ENCODE measurements around the gene MTMR11. TPM values are rescaled to one million over a fixed set of nuclear protein-coding genes. Genes with fewer than 3 reads are reported as not detected.

The MTMR11 gene
- polyA plus RNA-seq, 1 donor from 2014 or later, result 1.6 TPM

GRCh38 chr1:149927563-149928400 is 8.9 kb downstream of the MTMR11 start, which contains the start of gene SF3B4:
TSS of gene SF3B4 (minus strand) at chr1:149927803. CDS start at chr1:149927759, 44 bp downstream.
- H3K9me2 ChIP-seq (ENCODE audit: insufficient read depth, low read length), result no peaks in the 10 kb centered on the region
- H3K36me3 ChIP-seq (ENCODE audit: insufficient read depth, low read length), result peaks cover 6% of the 10 kb centered on the region
- peak within 1 kb of the TSS; percentile 74 for H2AFZ ChIP-seq (ENCODE audit: low read depth, low read length)
- H3F3A ChIP-seq (ENCODE audit: insufficient read depth, low read length, poor library complexity, severe bottlenecking), result no peaks in the 10 kb centered on the region
- peaks cover 17% of the 10 kb centered on the region for H3K79me2 ChIP-seq (replicated peaks; ENCODE audit: insufficient read depth, low read length)
- peak within 1 kb of the TSS; percentile 99 for H3K27ac ChIP-seq (ENCODE audit: low read length)
- TF ChIP-seq MXI1 (conservative IDR thresholded peaks at IDR 0.05; ENCODE audit: poor library complexity, severe bottlenecking), result peak; percentile 80
- no peak for TF ChIP-seq SMC3 (conservative IDR thresholded peaks at IDR 0.05; ENCODE audit: poor library complexity)
- TF ChIP-seq CTCF (IDR thresholded peaks at IDR 0.05; ENCODE audit: poor library complexity, severe bottlenecking), result peak; percentile 22
- peak; percentile 99 for TF ChIP-seq POLR2AphosphoS5 (IDR thresholded peaks at IDR 0.05)
- peak; percentile 57 for TF ChIP-seq EP300 (conservative IDR thresholded peaks at IDR 0.05; ENCODE audit: poor library complexity, severe bottlenecking)
- TF ChIP-seq TAF1 (IDR thresholded peaks at IDR 0.05; ENCODE audit: low read depth), result peak; percentile 74
- TF ChIP-seq REST (IDR thresholded peaks at IDR 0.05; ENCODE audit: borderline replicate concordance), result no peak
- H3K9me3 ChIP-seq (ENCODE audit: low read length), result no peaks in the 10 kb centered on the region
- no peaks in the 10 kb centered on the region for H3K27me3 ChIP-seq (ENCODE audit: insufficient read depth, low read depth, low read length)
- H3K4me2 ChIP-seq (ENCODE audit: low read length), result peak within 1 kb of the TSS; percentile 89
- H4K20me1 ChIP-seq (ENCODE audit: insufficient read depth), result no peaks in the 10 kb centered on the region
- H3K4me3 ChIP-seq (ENCODE audit: low read length), result peak within 1 kb of the TSS; percentile 87
- H3K9ac ChIP-seq (ENCODE audit: low read length), result peak within 1 kb of the TSS; percentile 95

GRCh38 chr1:149927056-149927562 is 9.6 kb downstream of the MTMR11 start:
- H3K27me3 ChIP-seq (ENCODE audit: insufficient read depth, low read depth, low read length), result no peaks in the 10 kb centered on the region
- H3K9me3 ChIP-seq (ENCODE audit: low read length), result no peaks in the 10 kb centered on the region
- H3K4me2 ChIP-seq (ENCODE audit: low read length), result peak overlapping the region; percentile 80
- TF ChIP-seq CTCF (IDR thresholded peaks at IDR 0.05; ENCODE audit: poor library complexity, severe bottlenecking), result no peak
- TF ChIP-seq EZH2 (IDR thresholded peaks at IDR 0.05; ENCODE audit: borderline replicate concordance, insufficient read depth, low read length, poor library complexity, severe bottlenecking), result no peak
- no peak for TF ChIP-seq EP300 (conservative IDR thresholded peaks at IDR 0.05; ENCODE audit: poor library complexity, severe bottlenecking)
- peak overlapping the region; percentile 87 for H3K4me3 ChIP-seq (ENCODE audit: low read length)
- peaks cover 17% of the 10 kb centered on the region for H3K79me2 ChIP-seq (replicated peaks; ENCODE audit: insufficient read depth, low read length)
- no peaks in the 10 kb centered on the region for H3K9me2 ChIP-seq (ENCODE audit: insufficient read depth, low read length)
- no peaks in the 10 kb centered on the region for H3F3A ChIP-seq (ENCODE audit: insufficient read depth, low read length, poor library complexity, severe bottlenecking)
- H3K27ac ChIP-seq (ENCODE audit: low read length), result peak overlapping the region; percentile 99
- peak overlapping the region; percentile 53 for H2AFZ ChIP-seq (ENCODE audit: low read depth, low read length)
- H3K9ac ChIP-seq (ENCODE audit: low read length), result peak overlapping the region; percentile 95
- peaks cover 6% of the 10 kb centered on the region for H3K36me3 ChIP-seq (ENCODE audit: insufficient read depth, low read length)
- no peaks in the 10 kb centered on the region for H4K20me1 ChIP-seq (ENCODE audit: insufficient read depth)

Measured in neural cell (in vitro differentiated cells).